Ishikawa (cell line): ENCODE data around the gene NEDD4L.

Experiments used
- RAD21 ChIP-seq: IDR thresholded peaks from 2 replicates; pipeline ENCODE4 v1.6.1; 2012; ENCODE audit warnings: low read depth
- TF ChIP-seq, protein P1 (sequence below): IDR thresholded peaks from 2 replicates; pipeline ENCODE4 v1.6.1; 2012; ENCODE audit warnings: low read depth, mild to moderate bottlenecking

DNA sequence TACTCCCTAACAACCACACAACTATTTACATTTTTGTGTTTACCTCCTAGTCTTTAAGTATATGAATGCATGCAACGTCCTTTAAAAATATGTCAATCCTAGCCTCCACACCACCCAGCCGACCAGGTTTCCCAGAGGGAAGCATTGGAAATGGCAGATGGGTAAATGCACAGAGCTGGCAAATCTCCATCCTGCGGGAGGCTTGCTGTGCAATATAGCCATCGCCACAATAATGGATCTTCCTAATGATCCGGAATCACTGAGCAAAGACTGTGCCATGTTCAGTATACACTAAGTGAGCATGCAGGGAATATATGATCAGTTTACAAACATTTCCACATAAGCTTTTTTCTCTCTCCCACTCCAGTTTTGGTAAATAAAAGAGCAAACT, 131.8 kb downstream of the NEDD4L start:
- TF ChIP-seq RAD21: no peak
- TF ChIP-seq, protein P1, sequence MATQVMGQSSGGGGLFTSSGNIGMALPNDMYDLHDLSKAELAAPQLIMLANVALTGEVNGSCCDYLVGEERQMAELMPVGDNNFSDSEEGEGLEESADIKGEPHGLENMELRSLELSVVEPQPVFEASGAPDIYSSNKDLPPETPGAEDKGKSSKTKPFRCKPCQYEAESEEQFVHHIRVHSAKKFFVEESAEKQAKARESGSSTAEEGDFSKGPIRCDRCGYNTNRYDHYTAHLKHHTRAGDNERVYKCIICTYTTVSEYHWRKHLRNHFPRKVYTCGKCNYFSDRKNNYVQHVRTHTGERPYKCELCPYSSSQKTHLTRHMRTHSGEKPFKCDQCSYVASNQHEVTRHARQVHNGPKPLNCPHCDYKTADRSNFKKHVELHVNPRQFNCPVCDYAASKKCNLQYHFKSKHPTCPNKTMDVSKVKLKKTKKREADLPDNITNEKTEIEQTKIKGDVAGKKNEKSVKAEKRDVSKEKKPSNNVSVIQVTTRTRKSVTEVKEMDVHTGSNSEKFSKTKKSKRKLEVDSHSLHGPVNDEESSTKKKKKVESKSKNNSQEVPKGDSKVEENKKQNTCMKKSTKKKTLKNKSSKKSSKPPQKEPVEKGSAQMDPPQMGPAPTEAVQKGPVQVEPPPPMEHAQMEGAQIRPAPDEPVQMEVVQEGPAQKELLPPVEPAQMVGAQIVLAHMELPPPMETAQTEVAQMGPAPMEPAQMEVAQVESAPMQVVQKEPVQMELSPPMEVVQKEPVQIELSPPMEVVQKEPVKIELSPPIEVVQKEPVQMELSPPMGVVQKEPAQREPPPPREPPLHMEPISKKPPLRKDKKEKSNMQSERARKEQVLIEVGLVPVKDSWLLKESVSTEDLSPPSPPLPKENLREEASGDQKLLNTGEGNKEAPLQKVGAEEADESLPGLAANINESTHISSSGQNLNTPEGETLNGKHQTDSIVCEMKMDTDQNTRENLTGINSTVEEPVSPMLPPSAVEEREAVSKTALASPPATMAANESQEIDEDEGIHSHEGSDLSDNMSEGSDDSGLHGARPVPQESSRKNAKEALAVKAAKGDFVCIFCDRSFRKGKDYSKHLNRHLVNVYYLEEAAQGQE: no peak
